SU-DHL-6 (cell line): ENCODE results near the gene SELENOO.

Experiments
- CTCF ChIP-seq: fragments of 200-600 bp; sonication (generic); IDR thresholded peaks from one replicate; pipeline ENCODE4 v1.5.1; 2017; ENCODE audit warnings: antibody characterized with exemption, mild to moderate bottlenecking, low read length, moderate library complexity; ENCODE audit not compliant: insufficient read depth, poor library complexity, severe bottlenecking
- EZH2phosphoT487 ChIP-seq: fragments of 200-600 bp; sonication (generic), shearing (Covaris generic); conservative IDR thresholded peaks from 2 replicates; pipeline ENCODE4 v1.6.1; 2018; ENCODE audit warnings: mild to moderate bottlenecking, antibody characterized with exemption, low read length, moderate library complexity, mixed read lengths

GRCh38 chr22:50222508-50222907 lies 21.7 kb downstream of the SELENOO start:
- TF ChIP-seq CTCF = no peak
- no peak for TF ChIP-seq EZH2phosphoT487
